Mucosa of gallbladder (tissue), 1 donor: ENCODE results near the gene CTAG1B. TPM values are rescaled to one million over a fixed set of nuclear protein-coding genes. Genes with fewer than 3 reads are reported as not detected.
"Not testable (repeated sequence)": the region's sequence is repeated elsewhere in the genome, so short reads cannot be mapped to it uniquely, and the experiment has no call there.

Experiments used
- DNase-seq: peaks from one replicate; pipeline ENCODE4 v3.0.0-alpha.2; 2020; ENCODE audit warnings: low spot score
- total RNA-seq: library from RNA; stranded (reverse); gene quantifications from one replicate; pipeline ENCODE4 v1.2.1, GENCODE V29; 2021
- donor health status: DM: no; HTN: no; CAD: no.

CTAG1B gene
- total RNA-seq, 1 donor from 2014 or later = not detected

- DNase-seq = not testable (repeated sequence)
These were observed 34.4 kb downstream of the CTAG1B start, which contains the start of gene CTAG1A for GRCh38 chrX:154584585-154585183. Gene CTAG1A, plus strand, starts transcription at chrX:154585133. Its CDS starts 74 bp downstream, at chrX:154585207.

- not testable (repeated sequence) for DNase-seq
These were observed 36.1 kb downstream of the CTAG1B start for GRCh38 chrX:154582994-154583393.

GRCh38 chrX:154575076-154575475 is 44.0 kb downstream of the CTAG1B start:
- DNase-seq = not testable (repeated sequence)

GRCh38 chrX:154573061-154573460 is 46.0 kb downstream of the CTAG1B start:
- not testable (repeated sequence) for DNase-seq

GRCh38 chrX:154570361-154570760 is 48.7 kb downstream of the CTAG1B start:
- DNase-seq = not testable (repeated sequence)

Other genes with a start within 250 kb of the CTAG1B start
- 2,367 TPM for gene FLNA, start 244.6 kb downstream of the CTAG1B start, total RNA-seq
- gene EMD, start 240.0 kb downstream of the CTAG1B start, total RNA-seq = 62.6 TPM
- 1,937 TPM for gene RPL10, start 220.9 kb downstream of the CTAG1B start, total RNA-seq
- gene DNASE1L1, start 210.0 kb downstream of the CTAG1B start, total RNA-seq = 28.2 TPM
- 49.8 TPM for gene TAFAZZIN, start 207.7 kb downstream of the CTAG1B start, total RNA-seq
- gene ATP6AP1, start 190.6 kb downstream of the CTAG1B start, total RNA-seq = 108 TPM
- gene GDI1, start 182.1 kb downstream of the CTAG1B start, total RNA-seq = 157 TPM
- gene FAM50A, start 175.1 kb downstream of the CTAG1B start, total RNA-seq = 71.3 TPM
- gene PLXNA3, start 161.0 kb downstream of the CTAG1B start, total RNA-seq = 75.6 TPM
- gene LAGE3, start 140.0 kb downstream of the CTAG1B start, total RNA-seq = 26.3 TPM
- gene UBL4A, start 132.7 kb downstream of the CTAG1B start, total RNA-seq = 38.2 TPM
- 32.2 TPM for gene SLC10A3, start 128.7 kb downstream of the CTAG1B start, total RNA-seq
- 75.3 TPM for gene FAM3A, start 103.0 kb downstream of the CTAG1B start, total RNA-seq
- gene G6PD, start 72.4 kb downstream of the CTAG1B start, total RNA-seq = 119 TPM
- gene IKBKG, start 71.7 kb downstream of the CTAG1B start, total RNA-seq = 31.2 TPM
- not detected for gene CTAG1A, start 34.1 kb downstream of the CTAG1B start, total RNA-seq
- gene CTAG2, start 34.3 kb upstream of the CTAG1B start, total RNA-seq = not detected
- 4.6 TPM for gene GAB3, start 131.8 kb upstream of the CTAG1B start, total RNA-seq
- 26.9 TPM for gene DKC1, start 143.6 kb upstream of the CTAG1B start, total RNA-seq
- gene MPP1, start 186.2 kb upstream of the CTAG1B start, total RNA-seq = 48.5 TPM
- not detected for gene SMIM9, start 215.4 kb upstream of the CTAG1B start, total RNA-seq